Heart left ventricle (tissue), 16 donors: ENCODE results near the gene TMEM106A. TPM values are rescaled to one million over a fixed set of nuclear protein-coding genes. Genes with fewer than 3 reads are reported as not detected.
A peak's percentile ranks its signal among the peaks of the same experiment; 100 is the strongest.
"Not testable (repeated sequence)": the region's sequence is repeated elsewhere in the genome, so short reads cannot be mapped to it uniquely, and the experiment has no call there.

Experiments used
- ATAC-seq, 4 donors: fragments of 200-7000 bp; cut with Tn5 transposase; one replicate each; pipeline ENCODE4 v1.9.1; 2020 to 2022; ENCODE audit warnings: moderate library complexity in 4 of 4, mild to moderate bottlenecking in 3 of 4, moderate number of reproducible peaks in 1 of 4
- DNase-seq, 5 donors: peaks; one replicate each; pipeline ENCODE4 v3.0.0-alpha.2; 2020
- H3K27ac ChIP-seq, 12 donors: fragments of 200-600 bp; sonication (generic) in 4 of 12; one replicate each; pipeline versions ENCODE4 v1.5.0 to v1.8.0; 2016 to 2022; ENCODE audit warnings: mild to moderate bottlenecking in 2 of 12
- H3K27me3 ChIP-seq, 9 donors: fragments of 200-600 bp; sonication (generic) in 2 of 9; one replicate each; pipeline versions ENCODE4 v1.5.1 to v1.8.0; 2016 to 2022; ENCODE audit warnings: mild to moderate bottlenecking in 3 of 9
- H3K36me3 ChIP-seq, 9 donors: fragments of 200-600 bp; sonication (generic) in 2 of 9; one replicate each; pipeline versions ENCODE4 v1.5.0 to v1.8.0; 2018 to 2022; ENCODE audit warnings: mild to moderate bottlenecking in 2 of 9
- H3K4me1 ChIP-seq, 12 donors: fragments of 200-600 bp; sonication (generic) in 4 of 12; one replicate each; pipeline versions ENCODE4 v1.5.0 to v1.8.0; 2016 to 2022; ENCODE audit warnings: mild to moderate bottlenecking in 3 of 12
- H3K4me3 ChIP-seq, 12 donors: fragments of 200-600 bp; sonication (generic) in 4 of 12; one replicate each; pipeline versions ENCODE4 v1.5.0 to v1.8.0; 2017 to 2022; ENCODE audit warnings: mild to moderate bottlenecking in 9 of 12, moderate library complexity in 4 of 12
- H3K9me3 ChIP-seq, 12 donors: fragments of 200-600 bp; sonication (generic) in 4 of 12; one replicate each; pipeline versions ENCODE4 v1.5.0 to v1.8.0; 2016 to 2022; ENCODE audit warnings: mild to moderate bottlenecking in 1 of 12
- CTCF ChIP-seq, 12 donors: fragments of 200-600 bp; sonication (generic) in 4 of 12; IDR thresholded peaks; one replicate each; pipeline versions ENCODE4 v1.5.0 to v1.8.0; 2018 to 2022; ENCODE audit warnings: antibody characterized with exemption in 12 of 12, mild to moderate bottlenecking in 5 of 12
- POLR2A ChIP-seq, 2 donors: fragments of 450-650 bp; IDR thresholded peaks; one replicate each; pipeline ENCODE4 v1.6.1; 2017; ENCODE audit warnings: antibody characterized with exemption in 2 of 2, mild to moderate bottlenecking in 2 of 2, moderate library complexity in 2 of 2
- WGBS, 4 donors: extraction: QIAGEN DNeasy Blood & Tissue Kit in 2 of 4; methylation state at CpG; one replicate each; pipeline versions ENCODE4 v1.1.5 to v1.1.7; 2013 to 2018; 5-methylcytosine and 5-hydroxymethylcytosine counted together
- intact Hi-C, 10 donors: fragments of 100-400 bp; cut with DNase I; formaldehyde crosslinking; loops; one replicate each; pipeline versions ENCODE4 v1.11.1 to v1.14.2; 2022
- polyA plus RNA-seq, 2 donors: library from polyadenylated mRNA; stranded (reverse); fragments of 200-250 nt; gene quantifications; one replicate each; pipeline ENCODE4 v1.2.3, GENCODE V29; 2013
- total RNA-seq, 9 donors: library from RNA; depleted of rRNA in 2 of 9; stranded (reverse); fragments of >200 nt in 2 of 9; fragmentation: NEBNext Ultra II Directional in 3 of 9; extraction: Animal tissue kit (Norgen Biotek cat#: 25700) in 3 of 9; gene quantifications; one replicate each; pipeline versions ENCODE4 v1.1.0 to v1.2.4, GENCODE V29; 2016 to 2023
- donor health status: ischemic (EF 13 %, LVEDD 7.1; RV severe dilation, severe dysfunction).
- donor health status: healthy with polysubstance abuse.
- donor health status: DM: no; HTN: yes; CAD: no.
- donor health status: DM: no; HTN: no; CAD: no.
- donor health status: ischemic (EF 25% LVEDD 6.9; RV normal size, moderate dysfunction).
- donor health status: ischemic (EF 25% LVEDD 5.7; RV mildly dilated, moderate dysfunction).
- donor health status: healthy.
- donor health status: DM: yes; HTN: yes; CAD: no.
- donor health status: ischemic (EF 35%, LVEDD 5.7; RV mildly dilated, moderate dysfunction).
- donor health status: nonischemic (EF 11% LVEDD 7.7; RV severe dilation, severe dysfunction).
- donor health status: DM: yes; HTN: yes; CAD: no.
- donor health status: PGD.
- donor health status: ischemic (EF 29% LVEDD 5.4; RV normal size, mild dysfunction).
- donor health status: nonischemic (EF 23%, LVEDD 6.1; RV moderate dilation, normal function).

TMEM106A gene
- total and polyA plus RNA-seq, 11 donors: 1.3 to 26.0 (median 2.0) TPM

DNA sequence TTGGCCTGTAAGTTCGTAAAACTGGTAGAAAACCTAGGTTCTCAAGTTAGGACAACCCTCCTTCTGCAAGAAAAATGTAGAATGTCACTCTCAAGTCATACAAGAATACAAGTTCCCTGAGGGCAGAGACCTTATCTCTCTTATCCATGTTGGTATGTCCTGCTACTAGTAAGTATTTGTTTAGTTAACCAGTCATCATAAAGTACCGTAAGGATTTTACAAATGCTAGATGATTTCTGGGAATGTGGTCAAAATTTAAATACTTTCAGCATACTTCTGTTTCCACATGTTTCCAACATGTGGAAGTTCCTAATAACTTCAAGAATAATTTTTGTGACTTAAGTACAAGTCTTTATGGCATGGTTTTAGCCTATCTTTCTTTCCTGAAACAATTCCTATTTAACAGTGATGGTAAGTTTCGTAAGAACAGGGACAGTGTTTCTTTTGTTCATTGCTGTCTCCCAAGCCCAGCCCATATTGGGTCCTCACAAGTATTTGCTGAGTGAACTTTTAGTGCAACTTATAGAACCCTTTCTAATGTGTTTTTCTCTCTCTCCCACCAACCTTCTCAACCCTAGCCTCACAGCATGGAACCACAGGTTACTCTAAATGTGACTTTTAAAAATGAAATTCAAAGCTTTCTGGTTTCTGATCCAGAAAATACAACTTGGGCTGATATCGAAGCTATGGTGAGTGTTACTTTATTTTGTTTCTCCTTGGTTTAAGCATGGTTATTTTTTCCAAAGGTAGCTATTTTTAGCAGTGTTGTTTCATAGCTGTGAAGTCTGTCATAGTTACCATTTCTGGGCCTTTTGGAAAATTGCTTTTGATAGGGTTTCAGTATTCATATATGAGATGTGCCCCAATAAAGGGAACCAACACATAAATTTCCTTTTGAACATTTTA is 36.2 kb upstream of the TMEM106A start:
- Histone ChIP-seq H3K27ac (peak overlapping the region in 9 of 12 donors; percentile 7 to 50 (median 38)), H3K36me3 (peaks cover 0 to 60% (median 47%) of the 10 kb centered on the region in 9 donors), H3K27me3 (no peaks in the 10 kb centered on the region), H3K9me3 (no peaks in the 10 kb centered on the region), H3K4me3 (no peak overlapping the region), H3K4me1 (peaks cover 2 to 66% (median 54%) of the 10 kb centered on the region in 12 donors)
- intact Hi-C loops: loop anchor here in 2 of 10 donors (5.0 to 10.0 kb wide), 2 partner anchors 151 to 162 kb away; partner anchors contain the start of genes RND2 (in 1 of the 2) and VAT1 (in 1 of the 2)
- no peak for ATAC-seq
- no peak for DNase-seq
- no peak for TF ChIP-seq POLR2A (IDR thresholded peaks at IDR 0.05)
- 61 to 75% (median 70%) methylated on average over 4 of the region's 4 CpGs for WGBS, 4 donors

GRCh38 chr17:43176119-43176570 is 35.5 kb upstream of the TMEM106A start:
- Histone ChIP-seq H3K27me3 (no peaks in the 10 kb centered on the region), H3K36me3 (peaks cover 0 to 67% (median 54%) of the 10 kb centered on the region in 9 donors), H3K4me1 (peaks cover 2 to 66% (median 54%) of the 10 kb centered on the region in 12 donors), H3K27ac (peak overlapping the region in 9 of 12 donors; percentile 7 to 50 (median 25)), H3K9me3 (no peaks in the 10 kb centered on the region), H3K4me3 (no peak overlapping the region)
- ATAC-seq: no peak
- TF ChIP-seq CTCF (IDR thresholded peaks at IDR 0.05) (no peak), POLR2A (IDR thresholded peaks at IDR 0.05) (no peak)
- intact Hi-C loops: loop anchor here in 2 of 10 donors (5.0 to 10.0 kb wide), 2 partner anchors 151 to 161 kb away; partner anchors contain the start of genes RND2 (in 1 of the 2) and VAT1 (in 1 of the 2)
- DNase-seq: no peak
- 63 to 81% (median 73%) methylated on average over 2 of the region's 2 CpGs for WGBS, 4 donors

- Histone ChIP-seq H3K4me1 (peaks cover 0 to 7% (median 0%) of the 10 kb centered on the region in 12 donors), H3K27ac (no peak overlapping the region), H3K36me3 (peaks cover under 1 to 100% (median 98%) of the 10 kb centered on the region in 9 donors), H3K4me3 (no peak overlapping the region), H3K9me3 (no peaks in the 10 kb centered on the region), H3K27me3 (no peaks in the 10 kb centered on the region)
- intact Hi-C loops: no loop called here
- ATAC-seq (no peak), DNase-seq (no peak)
- TF ChIP-seq CTCF (IDR thresholded peaks at IDR 0.05) (no peak), POLR2A (IDR thresholded peaks at IDR 0.05) (no peak)
- 89 to 94% (median 90%) methylated on average over 3 of the region's 3 CpGs for WGBS, 4 donors
These were observed 27.8 kb upstream of the TMEM106A start for GRCh38 chr17:43183921-43184320.

DNA sequence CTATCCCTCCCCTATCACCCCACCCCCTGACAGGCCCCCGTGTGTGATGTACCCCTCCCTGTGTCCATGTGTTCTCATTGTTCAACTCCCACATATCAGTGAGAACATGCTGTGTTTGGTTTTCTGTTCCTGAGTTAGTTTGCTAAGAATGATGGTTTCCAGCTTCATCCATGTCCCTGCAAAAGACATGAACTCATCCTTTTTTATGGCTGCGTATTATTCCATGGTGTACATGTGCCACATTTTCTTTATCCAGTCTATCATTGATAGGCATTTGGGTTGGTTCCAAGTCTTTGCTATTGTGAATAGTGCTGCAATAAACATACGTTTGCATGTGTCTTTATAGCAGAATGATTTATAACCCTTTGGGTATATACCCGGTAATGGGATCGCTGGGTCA is 25.0 kb upstream of the TMEM106A start:
- peaks cover 4 to 100% (median 98%) of the 10 kb centered on the region in 9 donors for H3K36me3 ChIP-seq
- WGBS, 4 donors: 94 to 96% (median 95%) methylated on average over 5 of the region's 5 CpGs
- H3K27ac ChIP-seq, H3K4me1 ChIP-seq, DNase-seq, H3K27me3 ChIP-seq, H3K4me3 ChIP-seq, H3K9me3 ChIP-seq, ATAC-seq, intact Hi-C loops: not testable (repeated sequence)

DNA sequence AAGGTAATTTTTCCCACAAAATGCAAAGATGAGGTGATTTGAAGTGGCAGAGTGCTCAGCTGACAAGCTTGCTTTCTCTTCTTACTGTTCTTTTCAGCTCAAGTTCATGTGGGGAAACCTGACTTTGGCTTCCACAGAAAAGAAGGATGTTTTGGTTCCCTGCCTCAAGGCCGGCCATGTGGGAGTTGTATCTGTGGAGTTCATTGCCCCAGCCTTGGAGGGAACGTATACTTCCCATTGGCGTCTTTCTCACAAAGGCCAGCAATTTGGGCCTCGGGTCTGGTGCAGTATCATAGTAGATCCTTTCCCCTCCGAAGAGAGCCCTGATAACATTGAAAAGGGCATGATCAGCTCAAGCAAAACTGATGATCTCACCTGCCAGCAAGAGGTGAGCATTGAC is 18.4 kb upstream of the TMEM106A start:
- H3K36me3 ChIP-seq: peaks cover 7 to 100% (median 100%) of the 10 kb centered on the region in 9 donors
- TF ChIP-seq CTCF (IDR thresholded peaks at IDR 0.05) (no peak), POLR2A (IDR thresholded peaks at IDR 0.05) (no peak)
- ATAC-seq (no peak), DNase-seq (no peak)
- H3K4me1 ChIP-seq: no peaks in the 10 kb centered on the region
- WGBS, 4 donors: 88 to 99% (median 94%) methylated on average over 5 of the region's 5 CpGs
- intact Hi-C loops: no loop called here
- H3K9me3 ChIP-seq: no peaks in the 10 kb centered on the region
- no peaks in the 10 kb centered on the region for H3K27me3 ChIP-seq
- H3K4me3 ChIP-seq: no peak overlapping the region
- H3K27ac ChIP-seq: no peak overlapping the region
